ENCODE results near the gene TIGD3.

GRCh38 chr11:65386307-65387140, 32.0 kb downstream of the TIGD3 start, which contains the start of gene FRMD8:
- TF ChIP-seq POLR2A (IDR thresholded peaks at IDR 0.05; ENCODE audit: low read length) (peak; percentile 88), GATA1 (IDR thresholded peaks at IDR 0.05; ENCODE audit: low read depth, low read length) (no peak)
